ENCODE results near the gene LAD1.

DNA sequence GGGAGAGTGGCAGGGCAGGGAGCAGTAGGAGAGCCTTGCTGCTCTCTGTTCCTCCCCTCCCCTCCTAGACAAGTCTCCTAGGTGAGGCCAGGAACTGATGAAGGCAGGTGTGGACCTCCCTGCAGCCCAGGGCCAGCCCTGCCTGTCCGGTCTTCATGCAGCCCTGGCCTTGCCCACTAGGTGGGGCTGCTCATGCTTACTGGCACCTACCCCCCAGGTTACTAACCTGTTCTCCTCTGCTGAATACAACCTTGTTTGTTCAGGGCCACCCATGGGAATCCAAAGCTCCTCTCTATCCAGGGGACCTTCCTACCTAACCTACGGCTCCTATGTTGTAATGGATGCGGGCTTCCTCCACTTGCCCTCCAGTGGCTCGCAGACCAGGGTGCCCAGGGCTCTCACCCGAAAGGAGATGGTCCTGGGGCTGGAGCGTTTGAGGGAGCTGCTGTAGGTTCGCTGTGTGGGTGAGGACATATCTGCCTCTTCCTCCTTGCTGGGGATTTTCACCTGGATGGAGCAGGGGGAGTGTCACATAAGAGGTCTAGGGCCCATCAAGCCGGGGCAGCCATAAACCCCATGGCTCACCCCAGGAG lies 13.7 kb downstream of the LAD1 start:
- TF ChIP-seq, protein P1, sequence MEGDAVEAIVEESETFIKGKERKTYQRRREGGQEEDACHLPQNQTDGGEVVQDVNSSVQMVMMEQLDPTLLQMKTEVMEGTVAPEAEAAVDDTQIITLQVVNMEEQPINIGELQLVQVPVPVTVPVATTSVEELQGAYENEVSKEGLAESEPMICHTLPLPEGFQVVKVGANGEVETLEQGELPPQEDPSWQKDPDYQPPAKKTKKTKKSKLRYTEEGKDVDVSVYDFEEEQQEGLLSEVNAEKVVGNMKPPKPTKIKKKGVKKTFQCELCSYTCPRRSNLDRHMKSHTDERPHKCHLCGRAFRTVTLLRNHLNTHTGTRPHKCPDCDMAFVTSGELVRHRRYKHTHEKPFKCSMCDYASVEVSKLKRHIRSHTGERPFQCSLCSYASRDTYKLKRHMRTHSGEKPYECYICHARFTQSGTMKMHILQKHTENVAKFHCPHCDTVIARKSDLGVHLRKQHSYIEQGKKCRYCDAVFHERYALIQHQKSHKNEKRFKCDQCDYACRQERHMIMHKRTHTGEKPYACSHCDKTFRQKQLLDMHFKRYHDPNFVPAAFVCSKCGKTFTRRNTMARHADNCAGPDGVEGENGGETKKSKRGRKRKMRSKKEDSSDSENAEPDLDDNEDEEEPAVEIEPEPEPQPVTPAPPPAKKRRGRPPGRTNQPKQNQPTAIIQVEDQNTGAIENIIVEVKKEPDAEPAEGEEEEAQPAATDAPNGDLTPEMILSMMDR (conservative IDR thresholded peaks at IDR 0.05; ENCODE audit: low read length), result peak; percentile 84
- TF ChIP-seq EZH2phosphoT487 (IDR thresholded peaks at IDR 0.05; ENCODE audit: borderline replicate concordance), result no peak
